ENCODE measurements around the gene GLT1D1. TPM values are rescaled to one million over a fixed set of nuclear protein-coding genes. Genes with fewer than 3 reads are reported as not detected.
A peak's percentile ranks its signal among the peaks of the same experiment; 100 is the strongest.
"Not testable (repeated sequence)": the region's sequence is repeated elsewhere in the genome, so short reads cannot be mapped to it uniquely, and the experiment has no call there.

Gene GLT1D1
- total RNA-seq, result 3.2 and 3.8 TPM in 2 replicates

DNA sequence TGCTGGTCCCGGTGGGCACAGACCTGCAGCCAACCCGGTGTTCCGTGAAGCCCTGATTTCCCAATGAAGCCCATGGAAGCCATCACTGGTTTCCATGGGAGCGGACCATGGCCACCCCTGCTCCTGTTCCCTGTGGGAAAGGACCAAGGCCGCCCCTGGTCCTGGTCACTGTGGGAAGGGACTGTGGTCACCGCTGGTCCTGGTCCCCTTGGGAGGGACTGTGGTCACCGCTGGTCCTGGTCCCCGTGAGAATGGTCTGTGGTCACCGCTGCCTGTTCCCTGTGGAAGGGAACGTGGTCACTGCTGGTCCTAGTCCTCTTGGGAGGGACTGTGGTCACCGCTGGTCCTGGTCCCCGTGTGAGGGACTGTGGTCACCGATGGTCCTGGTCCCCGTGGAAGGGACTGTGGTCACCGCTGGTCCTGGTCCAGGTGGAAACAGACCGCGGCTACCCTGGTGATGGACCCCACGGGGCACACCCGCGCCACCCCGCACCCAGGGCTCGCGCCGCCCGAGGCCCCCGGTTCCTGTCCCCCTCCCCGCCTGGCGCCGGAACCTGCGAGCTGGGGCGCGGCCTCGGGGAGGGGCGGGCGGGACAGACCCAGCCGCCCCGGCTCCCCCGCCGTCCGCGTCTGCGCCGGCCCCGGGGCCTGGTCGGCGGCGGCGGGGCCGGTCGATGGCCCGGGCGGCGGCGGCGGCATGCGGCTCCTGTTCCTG, at the start of gene GLT1D1:
GLT1D1 (plus strand) TSS at position 594 of the 715 bp plus-strand sequence; CDS start at position 698, 104 bp downstream.
- Mint-ChIP-seq H3K27me3 (ENCODE audit: low read depth) (peaks cover 40% of the 10 kb centered on the region), H3K36me3 (ENCODE audit: low read depth) (peaks cover 3% of the 10 kb centered on the region), H3K27ac (no peak within 1 kb of the TSS), H3K4me1 (ENCODE audit: low read depth) (no peaks in the 10 kb centered on the region), H3K9me3 (no peaks in the 10 kb centered on the region), H3K4me3 (ENCODE audit: low read depth) (peak within 1 kb of the TSS; percentile 66)
- intact Hi-C loops (cut with micrococcal nuclease), result no loop called here
- no peak for DNase-seq (ENCODE audit: low spot score)

- DNase-seq (ENCODE audit: low spot score), result no peak
- Mint-ChIP-seq H3K9me3 (peaks cover 6% of the 10 kb centered on the region), H3K27ac (no peak overlapping the region), H3K4me3 (ENCODE audit: low read depth) (no peak overlapping the region), H3K27me3 (ENCODE audit: low read depth) (no peaks in the 10 kb centered on the region), H3K4me1 (ENCODE audit: low read depth) (peaks cover 21% of the 10 kb centered on the region), H3K36me3 (ENCODE audit: low read depth) (peaks cover 86% of the 10 kb centered on the region)
- intact Hi-C loops (cut with micrococcal nuclease), result no loop called here
These were observed 49.5 kb upstream of the GLT1D1 start for GRCh38 chr12:128803788-128804187.

DNA sequence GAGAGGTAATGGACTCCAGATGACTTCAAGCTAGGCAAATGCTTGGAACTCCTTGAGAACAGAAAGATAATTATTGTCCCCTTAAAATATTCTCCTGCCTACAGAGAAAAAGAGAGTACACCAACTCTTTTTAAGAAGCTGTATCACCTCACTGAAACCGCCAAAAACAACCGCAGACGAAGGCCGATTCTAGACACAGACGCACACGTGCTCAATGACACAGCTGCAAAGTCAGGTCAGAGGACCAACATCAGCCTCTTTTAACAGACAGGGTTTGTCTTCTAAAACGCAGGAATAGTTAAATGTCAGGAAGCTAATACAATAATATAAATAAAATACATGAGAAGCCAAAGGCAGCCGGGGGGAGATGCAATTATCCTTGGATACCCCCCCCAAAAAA, 48.5 kb upstream of the GLT1D1 start:
- no peaks in the 10 kb centered on the region for H3K27me3 Mint-ChIP-seq (ENCODE audit: low read depth)
- H3K4me1 Mint-ChIP-seq (ENCODE audit: low read depth), result peaks cover 25% of the 10 kb centered on the region

DNA sequence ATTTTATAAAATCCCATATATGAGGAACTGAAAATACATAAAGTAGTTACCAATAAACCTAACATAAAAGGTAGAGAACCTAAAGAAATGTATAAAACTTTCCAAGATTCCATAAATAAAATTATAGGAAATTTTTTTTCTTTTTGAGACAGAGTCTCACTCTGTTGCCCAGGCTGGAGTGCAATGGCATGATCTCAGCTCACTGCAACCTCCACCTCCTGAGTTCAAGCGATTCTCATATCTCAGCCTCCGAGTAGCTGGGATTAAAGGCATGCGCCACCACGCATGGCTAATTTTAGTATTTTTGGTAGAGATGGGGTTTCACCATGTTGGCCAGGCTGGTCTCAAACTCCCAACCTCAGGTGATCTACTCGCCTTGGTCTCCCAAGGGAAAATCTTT, 47.9 kb upstream of the GLT1D1 start:
- not testable (repeated sequence) for DNase-seq (ENCODE audit: low spot score)

More for the DNA sequence above, 48.5 kb upstream of the GLT1D1 start:
- Mint-ChIP-seq H3K27ac (no peak overlapping the region), H3K36me3 (ENCODE audit: low read depth) (peaks cover 86% of the 10 kb centered on the region), H3K4me3 (ENCODE audit: low read depth) (no peak overlapping the region), H3K9me3 (peaks cover 6% of the 10 kb centered on the region)
- no peak for DNase-seq (ENCODE audit: low spot score)
- intact Hi-C loops (cut with micrococcal nuclease), result no loop called here

DNA sequence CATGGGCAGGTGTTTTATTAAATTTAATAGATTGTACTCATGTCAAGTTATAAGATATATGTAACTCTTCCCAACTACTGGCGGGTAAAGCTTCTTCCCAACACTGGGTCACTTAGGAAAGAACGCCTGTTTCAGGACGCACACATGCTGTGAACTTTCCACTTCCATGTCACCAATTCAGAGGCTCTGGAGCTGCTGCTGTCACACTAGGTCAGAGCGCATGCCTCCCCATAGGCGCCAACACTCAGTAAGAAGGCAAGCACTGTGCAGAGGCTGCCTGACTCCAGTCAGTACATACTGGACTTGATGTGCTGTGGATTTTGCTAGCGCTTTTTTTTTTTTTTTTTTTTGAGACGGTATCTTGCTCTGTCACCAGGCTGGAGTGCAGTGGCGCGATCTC, 46.7 kb upstream of the GLT1D1 start:
- no peak for DNase-seq (ENCODE audit: low spot score)
- Mint-ChIP-seq H3K36me3 (ENCODE audit: low read depth) (peaks cover 77% of the 10 kb centered on the region), H3K27ac (no peak overlapping the region), H3K27me3 (ENCODE audit: low read depth) (no peaks in the 10 kb centered on the region), H3K4me3 (ENCODE audit: low read depth) (no peak overlapping the region), H3K9me3 (peaks cover 6% of the 10 kb centered on the region), H3K4me1 (ENCODE audit: low read depth) (peaks cover 39% of the 10 kb centered on the region)
- intact Hi-C loops (cut with micrococcal nuclease), result no loop called here

More for the DNA sequence above, 47.9 kb upstream of the GLT1D1 start:
- H3K4me1 Mint-ChIP-seq (ENCODE audit: low read depth), result peaks cover 30% of the 10 kb centered on the region
- H3K9me3 Mint-ChIP-seq; H3K4me3 Mint-ChIP-seq (ENCODE audit: low read depth); H3K27ac Mint-ChIP-seq; intact Hi-C loops (cut with micrococcal nuclease); H3K27me3 Mint-ChIP-seq (ENCODE audit: low read depth): not testable (repeated sequence)
- peaks cover 86% of the 10 kb centered on the region for H3K36me3 Mint-ChIP-seq (ENCODE audit: low read depth)

GRCh38 chr12:128807161-128807724, 46.0 kb upstream of the GLT1D1 start:
- intact Hi-C loops (cut with micrococcal nuclease), result no loop called here
- Mint-ChIP-seq H3K36me3 (ENCODE audit: low read depth) (peaks cover 77% of the 10 kb centered on the region), H3K4me1 (ENCODE audit: low read depth) (peaks cover 39% of the 10 kb centered on the region)

GRCh38 chr12:128808651-128809050, 44.6 kb upstream of the GLT1D1 start:
- H3K36me3 Mint-ChIP-seq (ENCODE audit: low read depth), result peaks cover 76% of the 10 kb centered on the region

More at GRCh38 chr12:128807161-128807724, 46.0 kb upstream of the GLT1D1 start:
- Mint-ChIP-seq H3K9me3 (peaks cover 6% of the 10 kb centered on the region), H3K4me3 (ENCODE audit: low read depth) (no peak overlapping the region), H3K27me3 (ENCODE audit: low read depth) (no peaks in the 10 kb centered on the region), H3K27ac (no peak overlapping the region)
- no peak for DNase-seq (ENCODE audit: low spot score)

DNA sequence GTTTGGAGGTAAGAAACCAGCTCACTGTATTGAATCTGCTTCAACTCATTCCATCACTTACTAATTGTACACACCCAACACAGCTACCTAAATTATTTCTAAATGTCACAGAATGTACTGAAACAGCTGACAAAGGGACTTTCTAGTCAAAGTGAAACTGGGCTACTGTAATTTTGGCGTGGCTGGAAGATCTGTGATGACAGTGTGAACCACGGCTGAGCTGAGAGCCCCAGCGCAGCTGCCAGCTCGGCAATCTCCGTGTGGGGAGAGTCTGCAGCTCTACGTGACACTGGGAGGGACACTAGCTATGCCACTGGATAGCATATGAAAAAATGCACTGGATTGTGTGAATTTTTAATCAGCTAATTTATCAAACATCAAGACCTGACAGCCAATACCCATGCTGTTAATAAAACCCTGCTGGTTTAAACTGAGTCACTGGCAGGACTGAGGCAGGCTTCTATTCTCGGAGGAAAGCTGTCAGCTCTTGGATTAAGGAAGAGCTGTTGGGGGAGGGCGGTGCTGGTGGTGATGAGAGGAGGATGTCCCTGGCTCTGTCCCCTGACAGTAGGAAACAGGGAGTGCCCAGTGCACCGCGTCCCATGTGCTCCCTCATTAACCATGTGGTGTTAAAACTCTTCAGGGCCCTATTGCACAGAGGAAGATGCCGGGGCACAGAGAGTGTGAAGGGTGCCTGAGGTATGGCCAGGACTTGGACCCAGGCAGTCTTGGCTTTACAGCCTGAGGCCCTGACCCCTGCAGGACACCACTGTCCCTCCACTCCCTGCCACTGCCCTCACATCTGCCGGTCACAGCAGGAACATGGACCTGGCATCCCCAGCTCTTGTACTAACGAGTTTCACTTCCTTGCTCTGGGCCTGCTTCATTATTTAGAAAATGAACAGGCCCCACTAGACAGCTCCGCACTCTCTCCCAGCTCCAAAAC, 42.8 kb upstream of the GLT1D1 start:
- intact Hi-C loops (cut with micrococcal nuclease), result loop anchor here (1.0 to 2.0 kb wide), 2 partner anchors 20 to 105 kb away; no protein-coding TSS in a partner anchor
- H3K27me3 Mint-ChIP-seq (ENCODE audit: low read depth), result no peaks in the 10 kb centered on the region
- DNase-seq (ENCODE audit: low spot score), result peak; percentile 41
- peak overlapping the region; percentile 82 for H3K27ac Mint-ChIP-seq
- H3K9me3 Mint-ChIP-seq, result no peaks in the 10 kb centered on the region
- H3K4me3 Mint-ChIP-seq (ENCODE audit: low read depth), result peak overlapping the region; percentile 62
- H3K4me1 Mint-ChIP-seq (ENCODE audit: low read depth), result peaks cover 51% of the 10 kb centered on the region
- peaks cover 77% of the 10 kb centered on the region for H3K36me3 Mint-ChIP-seq (ENCODE audit: low read depth)

More at GRCh38 chr12:128808651-128809050, 44.6 kb upstream of the GLT1D1 start:
- Mint-ChIP-seq H3K27ac (no peak overlapping the region), H3K27me3 (ENCODE audit: low read depth) (no peaks in the 10 kb centered on the region), H3K4me3 (ENCODE audit: low read depth) (no peak overlapping the region), H3K9me3 (peaks cover 6% of the 10 kb centered on the region), H3K4me1 (ENCODE audit: low read depth) (peaks cover 38% of the 10 kb centered on the region)
- DNase-seq (ENCODE audit: low spot score), result no peak
- intact Hi-C loops (cut with micrococcal nuclease), result no loop called here

DNA sequence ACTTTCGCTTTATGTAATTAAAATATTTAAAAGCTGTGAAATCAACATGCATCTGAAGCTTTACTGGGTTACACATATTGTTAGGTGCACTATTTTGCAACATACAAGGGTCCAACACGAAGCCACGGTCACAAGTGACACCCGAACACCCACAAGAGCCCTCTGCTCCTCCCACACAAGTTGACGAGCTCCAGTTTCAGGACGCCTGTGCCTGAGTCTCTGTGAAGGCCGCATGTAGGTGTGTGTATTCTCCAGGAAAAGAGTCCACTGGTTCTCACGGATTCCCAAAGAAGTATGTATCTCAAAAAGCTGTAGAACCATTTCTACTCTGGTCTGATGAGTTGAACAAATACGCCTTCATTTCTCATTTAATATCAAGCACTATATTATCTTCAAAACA, 41.5 kb upstream of the GLT1D1 start:
- H3K36me3 Mint-ChIP-seq (ENCODE audit: low read depth), result peaks cover 65% of the 10 kb centered on the region
- no peaks in the 10 kb centered on the region for H3K27me3 Mint-ChIP-seq (ENCODE audit: low read depth)
- H3K4me1 Mint-ChIP-seq (ENCODE audit: low read depth), result peaks cover 59% of the 10 kb centered on the region
- intact Hi-C loops (cut with micrococcal nuclease), result loop anchor here (2.0 kb wide), 1 partner anchor 19 kb away; no protein-coding TSS in a partner anchor
- H3K4me3 Mint-ChIP-seq (ENCODE audit: low read depth), result peak overlapping the region; percentile 30
- H3K9me3 Mint-ChIP-seq, result no peaks in the 10 kb centered on the region
- no peak for DNase-seq (ENCODE audit: low spot score)
- peak overlapping the region; percentile 52 for H3K27ac Mint-ChIP-seq

DNA sequence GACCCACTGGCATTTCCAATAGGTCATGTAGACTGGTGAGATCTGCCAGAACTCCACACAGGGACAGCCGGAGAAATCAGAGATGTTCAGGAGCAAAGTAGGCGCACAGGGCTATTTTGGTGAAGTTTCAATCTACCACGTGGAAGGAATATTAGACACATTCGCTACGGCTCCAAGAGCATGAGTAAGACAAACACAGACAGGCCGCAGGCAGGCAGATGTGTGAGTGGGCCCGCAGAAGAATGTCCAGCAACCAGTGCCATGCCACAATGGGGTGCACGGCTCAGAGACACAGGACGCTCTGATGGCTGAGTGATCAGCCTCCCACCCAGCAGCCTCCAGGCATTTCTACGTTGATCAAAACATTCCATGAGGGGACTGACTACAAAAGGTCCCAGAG, 39.9 kb upstream of the GLT1D1 start:
- H3K27ac Mint-ChIP-seq, result no peak overlapping the region
- intact Hi-C loops (cut with micrococcal nuclease), result no loop called here
- peaks cover 57% of the 10 kb centered on the region for H3K36me3 Mint-ChIP-seq (ENCODE audit: low read depth)
- H3K9me3 Mint-ChIP-seq, result no peaks in the 10 kb centered on the region
- H3K27me3 Mint-ChIP-seq (ENCODE audit: low read depth), result no peaks in the 10 kb centered on the region
- no peak overlapping the region for H3K4me3 Mint-ChIP-seq (ENCODE audit: low read depth)
- peaks cover 71% of the 10 kb centered on the region for H3K4me1 Mint-ChIP-seq (ENCODE audit: low read depth)
- no peak for DNase-seq (ENCODE audit: low spot score)

DNA sequence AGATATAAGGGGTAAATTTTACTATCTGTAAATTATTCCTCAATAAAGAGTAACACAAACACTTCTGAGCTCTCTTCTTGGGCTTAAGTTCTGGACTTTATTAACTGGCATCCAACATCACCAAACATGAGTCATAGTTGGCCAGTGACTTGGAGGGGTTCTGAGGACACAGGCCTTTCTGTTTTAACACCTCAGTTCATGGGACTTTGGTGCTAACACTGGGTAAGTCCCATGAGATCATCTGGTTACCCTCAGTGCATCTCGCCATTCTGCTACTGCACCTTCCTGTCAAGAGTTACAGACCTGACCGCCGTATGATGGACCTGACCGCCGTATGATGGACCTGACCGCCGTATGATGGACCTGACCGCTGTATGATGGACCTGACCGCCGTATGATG, 39.4 kb upstream of the GLT1D1 start:
- no peak overlapping the region for H3K4me3 Mint-ChIP-seq (ENCODE audit: low read depth)
- H3K4me1 Mint-ChIP-seq (ENCODE audit: low read depth), result peaks cover 72% of the 10 kb centered on the region
- peak overlapping the region; percentile 15 for H3K27ac Mint-ChIP-seq
- peaks cover 52% of the 10 kb centered on the region for H3K36me3 Mint-ChIP-seq (ENCODE audit: low read depth)
- H3K27me3 Mint-ChIP-seq (ENCODE audit: low read depth), result no peaks in the 10 kb centered on the region
- DNase-seq (ENCODE audit: low spot score), result no peak
- intact Hi-C loops (cut with micrococcal nuclease), result no loop called here
- H3K9me3 Mint-ChIP-seq, result no peaks in the 10 kb centered on the region

- Mint-ChIP-seq H3K4me1 (ENCODE audit: low read depth) (peaks cover 73% of the 10 kb centered on the region), H3K36me3 (ENCODE audit: low read depth) (peaks cover 49% of the 10 kb centered on the region), H3K27me3 (ENCODE audit: low read depth) (no peaks in the 10 kb centered on the region), H3K9me3 (no peaks in the 10 kb centered on the region), H3K27ac (no peak overlapping the region), H3K4me3 (ENCODE audit: low read depth) (no peak overlapping the region)
- no peak for DNase-seq (ENCODE audit: low spot score)
- intact Hi-C loops (cut with micrococcal nuclease), result no loop called here
These were observed 38.6 kb upstream of the GLT1D1 start for GRCh38 chr12:128814411-128815261.
